Endothelial cell of umbilical vein (primary cell): ENCODE measurements around the gene SERINC1. TPM values are rescaled to one million over a fixed set of nuclear protein-coding genes. Genes with fewer than 3 reads are reported as not detected.

ENCODE experiments used
- BruUV-seq: library from RNA; stranded (reverse); fragments of 400-500 nt; replicated peaks from 2 replicates; lab custom pipeline; 2021; lab: Mats Ljungman, UMichigan
- CTCF ChIA-PET: fragments of 300-600, 350-600 bp; sonication (Branson Sonifier 250); formaldehyde crosslinking; loops from one replicate; lab custom pipeline; 2021; ENCODE audit warnings: antibody characterized with exemption, inconsistent platforms; lab: Charles Lee
- POLR2A ChIA-PET: fragments of 300-600, 350-600 bp; sonication (Branson Sonifier 250); formaldehyde crosslinking; loops from one replicate; lab custom pipeline; 2021; ENCODE audit warnings: antibody characterized with exemption, inconsistent platforms; lab: Charles Lee
- DNase-seq: peaks from one replicate; pipeline ENCODE4 v3.0.0-alpha.2; 2011; ENCODE audit warnings: low read depth, low spot score
- FAIRE-seq: peaks from 2 replicates; lab custom pipeline; 2011; peaks lifted over from hg19 to GRCh38; lab: Jason Lieb, UNC
- H2AFZ ChIP-seq: 2 replicates; pipeline ENCODE4 v1.6.0; 2012; ENCODE audit warnings: low read depth, low read length, control low read depth, inconsistent platforms
- H3K27ac ChIP-seq: 2 replicates; pipeline ENCODE4 v1.5.1; 2011; ENCODE audit warnings: low read depth, mild to moderate bottlenecking, control low read depth, low read length, moderate library complexity; ENCODE audit not compliant: insufficient read depth
- H3K27me3 ChIP-seq, 2 experiments: 2 replicates each; pipeline versions ENCODE4 v1.6.0 to v1.6.1; 2011; ENCODE audit warnings: low read length in 2 of 2, mixed read lengths in 1 of 2; ENCODE audit not compliant: control insufficient read depth in 2 of 2, insufficient read depth in 2 of 2
- H3K36me3 ChIP-seq, 2 experiments: 2 replicates in 1 of 2; 3 replicates in 1 of 2; pipeline ENCODE4 v1.5.1; 2011; ENCODE audit warnings: low read length in 2 of 2, mild to moderate bottlenecking in 1 of 2, moderate library complexity in 1 of 2; ENCODE audit not compliant: control insufficient read depth in 2 of 2, insufficient read depth in 2 of 2; ENCODE audit errors: extremely low read depth in 1 of 2
- H3K4me1 ChIP-seq: 3 replicates; pipeline ENCODE4 v1.5.1; 2011; ENCODE audit warnings: mild to moderate bottlenecking, low read length; ENCODE audit not compliant: control insufficient read depth, insufficient read depth; ENCODE audit errors: extremely low read depth
- H3K4me2 ChIP-seq: 2 replicates; pipeline ENCODE4 v1.6.1; 2011; ENCODE audit warnings: low read length, control low read depth, mixed read lengths; ENCODE audit not compliant: insufficient read depth
- H3K4me3 ChIP-seq, 3 experiments: fragments of 200-600 bp in 1 of 3; sonication (generic), shearing (Covaris generic) in 1 of 3; replicated peaks in 1 of 3; 2 replicates each; pipeline ENCODE4 v1.5.1; 2011 to 2016; ENCODE audit warnings: control low read depth in 3 of 3, low read length in 3 of 3, mild to moderate bottlenecking in 2 of 3, inconsistent platforms in 1 of 3, low read depth in 1 of 3, moderate library complexity in 1 of 3; ENCODE audit not compliant: insufficient read depth in 1 of 3
- H3K79me2 ChIP-seq: 2 replicates; pipeline ENCODE4 v1.6.0; 2012; ENCODE audit warnings: low read length, inconsistent platforms; ENCODE audit not compliant: control insufficient read depth, insufficient read depth
- H3K9ac ChIP-seq: replicated peaks from 2 replicates; pipeline ENCODE3; 2011; ENCODE audit warnings: low read length, control low read depth; ENCODE audit not compliant: insufficient read depth; ENCODE audit errors: extremely low read depth
- H3K9me1 ChIP-seq: replicated peaks from 3 replicates; pipeline ENCODE4 v1.6.0; 2011; ENCODE audit warnings: mild to moderate bottlenecking, low read length; ENCODE audit not compliant: control insufficient read depth, insufficient read depth; ENCODE audit errors: extremely low read depth
- H3K9me3 ChIP-seq: replicated peaks from 2 replicates; pipeline ENCODE4 v1.5.1; 2012; ENCODE audit warnings: low read length, inconsistent platforms; ENCODE audit not compliant: control insufficient read depth, insufficient read depth
- H4K20me1 ChIP-seq: replicated peaks from 2 replicates; pipeline ENCODE3; 2011; ENCODE audit warnings: mild to moderate bottlenecking, low read length; ENCODE audit not compliant: control insufficient read depth, insufficient read depth; ENCODE audit errors: extremely low read depth
- EZH2 ChIP-seq: IDR thresholded peaks from 2 replicates; pipeline ENCODE4 v1.6.1; 2012; ENCODE audit warnings: borderline replicate concordance, low read depth, mild to moderate bottlenecking, moderate library complexity, low read length, inconsistent platforms; ENCODE audit not compliant: severe bottlenecking
- FOS ChIP-seq: IDR thresholded peaks from 2 replicates; pipeline ENCODE4 v1.6.1; 2011; ENCODE audit warnings: mild to moderate bottlenecking, low read length, moderate library complexity, borderline replicate concordance; ENCODE audit not compliant: insufficient read depth
- GATA2 ChIP-seq: IDR thresholded peaks from 2 replicates; pipeline ENCODE4 v1.7.0; 2011; ENCODE audit warnings: low read depth, mild to moderate bottlenecking, moderate library complexity, mixed read lengths, low read length; ENCODE audit not compliant: insufficient read length, insufficient read depth
- JUN ChIP-seq: IDR thresholded peaks from 2 replicates; pipeline ENCODE4 v1.6.1; 2011; ENCODE audit warnings: borderline replicate concordance, low read depth; ENCODE audit not compliant: insufficient read length, insufficient read depth
- MYC ChIP-seq: IDR thresholded peaks from one replicate; pipeline ENCODE4 v1.6.1; 2011; ENCODE audit warnings: mild to moderate bottlenecking, low read depth, low read length
- POLR2A ChIP-seq: IDR thresholded peaks from 2 replicates; pipeline ENCODE4 v1.6.1; 2012; ENCODE audit warnings: low read depth, mild to moderate bottlenecking, control low read depth, low read length
- POLR2AphosphoS5 ChIP-seq: IDR thresholded peaks from 2 replicates; pipeline ENCODE4 v1.6.1; 2012; ENCODE audit warnings: low read depth, mild to moderate bottlenecking, control low read depth, low read length, moderate library complexity; ENCODE audit not compliant: insufficient read depth
- dilution Hi-C: fragments of 300-500 bp; cut with MboI; formaldehyde crosslinking; loops from one replicate; pipeline ENCODE4 v1.15.0; 2019; ENCODE audit warnings: low sequenced_read_pairs; ENCODE audit not compliant: extremely low pct_ligation_motif_present
- intact Hi-C: fragments of 100-400 bp; cut with micrococcal nuclease; formaldehyde crosslinking; loops from one replicate; pipeline ENCODE4 v1.10.0; 2022
- polyA plus RNA-seq, 4 experiments: library from polyadenylated mRNA; depleted of rRNA in 3 of 4; stranded (reverse) in 3 of 4; unstranded in 1 of 4; fragments of >200 nt; gene quantifications; 2 replicates each; pipeline versions ENCODE4 v1.2.1 to v1.2.3, GENCODE V29; 2011 to 2012; ENCODE audit warnings: missing spikeins in 1 of 4
- small RNA-seq: library from RNA; depleted of rRNA; stranded (forward); fragments of <200 nt; gene quantifications from one replicate; pipeline ENCODE3, GENCODE V24; 2012; ENCODE audit warnings: low replicate concordance, low read depth; ENCODE audit not compliant: insufficient read depth, insufficient read length
- total RNA-seq: library from RNA; stranded (reverse); gene quantifications from 2 replicates; pipeline ENCODE4 v1.2.3, GENCODE V29; 2021
- TF ChIP-seq, protein P1 (sequence below), 2 donors: IDR thresholded peaks; 1 replicate in 1 of 2; 2 replicates in 1 of 2; pipeline ENCODE4 v1.5.1; 2011; ENCODE audit warnings: low read length in 2 of 2, mild to moderate bottlenecking in 2 of 2, moderate library complexity in 2 of 2, control low read depth in 1 of 2, inconsistent platforms in 1 of 2, low read depth in 1 of 2; ENCODE audit not compliant: insufficient read depth in 1 of 2; ENCODE audit errors: extremely low read depth in 1 of 2
- TF ChIP-seq, protein P2 (sequence below): IDR thresholded peaks from 2 replicates; pipeline ENCODE4 v1.6.1; 2011; ENCODE audit not compliant: insufficient read depth, insufficient read length

SERINC1 gene
- total and polyA plus RNA-seq, 2 donors (not counting 3 experiments of a cell fraction or from before 2014, with no cell fraction given): 40.4 to 76.5 TPM

DNA sequence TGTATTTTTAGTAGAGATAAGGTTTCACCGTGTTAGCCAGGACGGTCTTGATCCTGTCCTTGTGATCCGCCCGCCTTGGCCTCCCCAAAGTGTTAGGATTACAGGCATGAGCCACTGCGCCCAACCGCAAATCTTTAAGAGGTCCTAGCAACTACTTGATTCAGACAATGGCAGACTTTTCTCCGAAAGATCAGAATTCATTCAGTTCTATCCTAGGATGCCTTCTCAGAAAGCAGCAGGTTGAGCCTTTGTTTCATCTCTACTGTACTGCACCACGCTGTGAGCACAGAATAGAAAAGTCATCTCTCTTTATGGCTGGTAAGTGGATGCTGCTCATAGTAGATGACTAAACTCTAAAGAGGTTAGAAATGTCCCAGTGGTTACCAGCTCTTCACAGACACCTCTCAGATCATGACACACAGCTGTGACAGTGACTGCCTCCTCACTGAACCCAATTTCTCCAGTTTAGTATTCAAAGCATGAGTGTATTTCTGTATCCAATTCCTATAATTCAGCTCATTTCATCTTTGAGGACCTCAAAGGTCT, 78.2 kb downstream of the SERINC1 start:
- ChIA-PET CTCF (no interaction called here), POLR2A (no interaction called here)
- DNase-seq (no peak), FAIRE-seq (no peak)
- H3K79me2 ChIP-seq: no peaks in the 10 kb centered on the region
- H3K9ac ChIP-seq: no peak overlapping the region
- no TSS peak for BruUV-seq
- no peak overlapping the region for H2AFZ ChIP-seq
- H3K36me3 ChIP-seq: no peaks in the 10 kb centered on the region
- no peaks in the 10 kb centered on the region for H3K4me1 ChIP-seq
- H3K9me1 ChIP-seq: no peaks in the 10 kb centered on the region
- no peak overlapping the region for H3K4me3 ChIP-seq
- H3K27me3 ChIP-seq: peaks cover 16 to 24% of the 10 kb centered on the region in 2 experiments
- dilution Hi-C loops: no loop called here
- no peak overlapping the region for H3K4me2 ChIP-seq
- no peaks in the 10 kb centered on the region for H3K9me3 ChIP-seq
- H3K27ac ChIP-seq: no peak overlapping the region
- no peak for TF ChIP-seq GATA2
- no peak for TF ChIP-seq MYC
- no peak for TF ChIP-seq POLR2AphosphoS5
- TF ChIP-seq, protein P1, sequence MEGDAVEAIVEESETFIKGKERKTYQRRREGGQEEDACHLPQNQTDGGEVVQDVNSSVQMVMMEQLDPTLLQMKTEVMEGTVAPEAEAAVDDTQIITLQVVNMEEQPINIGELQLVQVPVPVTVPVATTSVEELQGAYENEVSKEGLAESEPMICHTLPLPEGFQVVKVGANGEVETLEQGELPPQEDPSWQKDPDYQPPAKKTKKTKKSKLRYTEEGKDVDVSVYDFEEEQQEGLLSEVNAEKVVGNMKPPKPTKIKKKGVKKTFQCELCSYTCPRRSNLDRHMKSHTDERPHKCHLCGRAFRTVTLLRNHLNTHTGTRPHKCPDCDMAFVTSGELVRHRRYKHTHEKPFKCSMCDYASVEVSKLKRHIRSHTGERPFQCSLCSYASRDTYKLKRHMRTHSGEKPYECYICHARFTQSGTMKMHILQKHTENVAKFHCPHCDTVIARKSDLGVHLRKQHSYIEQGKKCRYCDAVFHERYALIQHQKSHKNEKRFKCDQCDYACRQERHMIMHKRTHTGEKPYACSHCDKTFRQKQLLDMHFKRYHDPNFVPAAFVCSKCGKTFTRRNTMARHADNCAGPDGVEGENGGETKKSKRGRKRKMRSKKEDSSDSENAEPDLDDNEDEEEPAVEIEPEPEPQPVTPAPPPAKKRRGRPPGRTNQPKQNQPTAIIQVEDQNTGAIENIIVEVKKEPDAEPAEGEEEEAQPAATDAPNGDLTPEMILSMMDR (IDR thresholded peaks at IDR 0.05; ENCODE audit: extremely low read depth in 1 of 2, insufficient read depth in 1 of 2, low read depth in 1 of 2, low read length in 2 of 2): no peak
- no peak for TF ChIP-seq POLR2A
- TF ChIP-seq, protein P2, sequence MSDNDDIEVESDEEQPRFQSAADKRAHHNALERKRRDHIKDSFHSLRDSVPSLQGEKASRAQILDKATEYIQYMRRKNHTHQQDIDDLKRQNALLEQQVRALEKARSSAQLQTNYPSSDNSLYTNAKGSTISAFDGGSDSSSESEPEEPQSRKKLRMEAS: no peak
- TF ChIP-seq FOS: no peak
- TF ChIP-seq EZH2: no peak
- TF ChIP-seq JUN: no peak
- intact Hi-C loops: loop anchor here (10.0 kb wide), 1 partner anchor 391 kb away; the partner anchor contains the start of gene SMPDL3A
- no peaks in the 10 kb centered on the region for H4K20me1 ChIP-seq

Small RNA genes within 50 kb of the gene (small RNA-seq; reads per million reads assigned to genes)
- not detected for gene Z99129.1

Other genes starting within 250 kb of the SERINC1 start
- 8.0 and 10.1 TPM in 2 replicates for gene HSF2, start 72.2 kb downstream of the SERINC1 start, total RNA-seq
- 12.8 and 13.3 TPM in 2 replicates for gene HSF2, start 72.2 kb downstream of the SERINC1 start, polyA plus RNA-seq
- not detected in 2 replicates for gene PKIB, start 138.6 kb upstream of the SERINC1 start, total RNA-seq
- not detected in 2 replicates for gene PKIB, start 138.6 kb upstream of the SERINC1 start, polyA plus RNA-seq